ENCODE data around the gene KCTD16.

The KCTD16 gene

GRCh38 chr5:144367991-144368390, 197.3 kb downstream of the KCTD16 start:
- Mint-ChIP-seq H3K9me3 (no peaks in the 10 kb centered on the region), H3K4me3 (no peak overlapping the region), H3K36me3 (ENCODE audit: low read depth) (no peaks in the 10 kb centered on the region), H3K27ac (no peak overlapping the region), H3K4me1 (peaks cover 23% of the 10 kb centered on the region), H3K27me3 (ENCODE audit: low read depth, poor library complexity) (peaks cover 6% of the 10 kb centered on the region)
- TF ChIP-seq CTCF (IDR thresholded peaks at IDR 0.05), result no peak
- no peak for DNase-seq

- no peak overlapping the region for H3K27ac Mint-ChIP-seq
- H3K4me1 Mint-ChIP-seq, result peaks cover 23% of the 10 kb centered on the region
- H3K9me3 Mint-ChIP-seq, result no peaks in the 10 kb centered on the region
- H3K4me3 Mint-ChIP-seq, result no peak overlapping the region
- no peak for TF ChIP-seq CTCF (IDR thresholded peaks at IDR 0.05)
- no peak for DNase-seq
- H3K27me3 Mint-ChIP-seq (ENCODE audit: low read depth, poor library complexity), result peaks cover 6% of the 10 kb centered on the region
- H3K36me3 Mint-ChIP-seq (ENCODE audit: low read depth), result no peaks in the 10 kb centered on the region
Observed at GRCh38 chr5:144368556-144368955, 197.9 kb downstream of the KCTD16 start.

GRCh38 chr5:144369006-144369405, 198.3 kb downstream of the KCTD16 start:
- Mint-ChIP-seq H3K9me3 (no peaks in the 10 kb centered on the region), H3K36me3 (ENCODE audit: low read depth) (no peaks in the 10 kb centered on the region), H3K27ac (no peak overlapping the region), H3K4me1 (peaks cover 23% of the 10 kb centered on the region), H3K4me3 (no peak overlapping the region), H3K27me3 (ENCODE audit: low read depth, poor library complexity) (peaks cover 6% of the 10 kb centered on the region)
- no peak for TF ChIP-seq CTCF (IDR thresholded peaks at IDR 0.05)
- peak; percentile 27 for DNase-seq

GRCh38 chr5:144370273-144370672, 199.6 kb downstream of the KCTD16 start:
- no peaks in the 10 kb centered on the region for H3K36me3 Mint-ChIP-seq (ENCODE audit: low read depth)
- peaks cover 23% of the 10 kb centered on the region for H3K4me1 Mint-ChIP-seq
- H3K4me3 Mint-ChIP-seq, result no peak overlapping the region
- no peaks in the 10 kb centered on the region for H3K9me3 Mint-ChIP-seq
- no peak overlapping the region for H3K27ac Mint-ChIP-seq
- TF ChIP-seq CTCF (IDR thresholded peaks at IDR 0.05), result no peak
- DNase-seq, result no peak
- H3K27me3 Mint-ChIP-seq (ENCODE audit: low read depth, poor library complexity), result peaks cover 6% of the 10 kb centered on the region

- DNase-seq, result no peak
- Mint-ChIP-seq H3K4me1 (no peaks in the 10 kb centered on the region), H3K36me3 (ENCODE audit: low read depth) (no peaks in the 10 kb centered on the region), H3K27me3 (ENCODE audit: low read depth, poor library complexity) (peaks cover 8% of the 10 kb centered on the region), H3K27ac (no peak overlapping the region), H3K4me3 (no peak overlapping the region), H3K9me3 (no peaks in the 10 kb centered on the region)
- no peak for TF ChIP-seq CTCF (IDR thresholded peaks at IDR 0.05)
Observed at GRCh38 chr5:144374637-144375036, 204.0 kb downstream of the KCTD16 start.

GRCh38 chr5:144377207-144377606, 206.5 kb downstream of the KCTD16 start:
- Mint-ChIP-seq H3K9me3 (peaks cover 18% of the 10 kb centered on the region), H3K4me3 (no peak overlapping the region), H3K4me1 (no peaks in the 10 kb centered on the region), H3K27me3 (ENCODE audit: low read depth, poor library complexity) (peaks cover 5% of the 10 kb centered on the region), H3K36me3 (ENCODE audit: low read depth) (peaks cover 5% of the 10 kb centered on the region), H3K27ac (no peak overlapping the region)
- no peak for DNase-seq
- no peak for TF ChIP-seq CTCF (IDR thresholded peaks at IDR 0.05)

Measured in nephron progenitor cell (in vitro differentiated cells).